ENCODE data around the gene GALR1. TPM values are rescaled to one million over a fixed set of nuclear protein-coding genes. Genes with fewer than 3 reads are reported as not detected.

Gene GALR1
- not detected in 5 replicates for total RNA-seq (2022; extraction: Qiagen RNA extraction)

DNA sequence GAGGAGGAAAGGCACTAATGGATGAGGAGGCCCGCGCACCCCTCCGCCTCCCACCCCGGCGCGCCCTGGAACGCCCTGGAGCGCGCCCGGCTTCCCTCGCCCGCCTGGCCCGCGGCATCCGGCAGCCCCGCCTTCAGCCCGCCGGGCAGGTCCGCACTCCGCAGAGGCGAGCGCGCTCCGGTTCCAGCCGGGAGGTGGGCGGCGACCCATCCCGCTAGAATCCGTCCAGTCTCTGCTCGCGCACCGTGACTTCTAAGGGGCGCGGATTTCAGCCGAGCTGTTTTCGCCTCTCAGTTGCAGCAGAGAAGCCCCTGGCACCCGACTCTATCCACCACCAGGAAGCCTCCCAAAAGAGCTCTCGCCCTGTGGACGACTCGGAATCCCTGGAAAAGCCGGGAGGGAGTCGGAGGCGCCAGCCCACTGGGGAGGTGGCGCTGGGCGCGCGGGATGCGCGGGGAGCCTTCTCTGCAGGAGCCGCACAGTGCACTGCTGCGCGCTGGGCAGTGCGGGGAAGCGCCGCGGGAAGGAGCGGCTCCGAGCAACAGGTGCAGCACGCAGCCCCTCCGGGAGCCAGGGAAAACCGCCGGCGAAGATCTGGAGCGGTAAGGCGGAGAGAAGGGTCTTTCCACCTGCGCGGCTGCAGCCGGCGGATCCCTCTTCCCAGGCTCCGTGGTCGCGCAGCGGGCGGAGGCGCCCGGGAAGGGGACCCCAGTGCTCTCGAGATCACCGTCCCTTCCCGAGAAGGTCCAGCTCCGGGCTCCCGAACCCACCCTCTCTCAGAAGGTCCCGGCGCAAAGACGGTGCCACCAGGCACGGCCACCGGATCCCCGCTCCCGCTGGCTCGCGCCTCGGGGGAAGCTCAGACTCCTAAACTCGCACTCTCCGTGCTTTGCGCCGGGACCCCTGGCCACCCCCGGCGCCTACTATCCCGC, at the start of gene GALR1:
GALR1 (plus strand) TSS at position 280 of the 932 bp plus-strand sequence. CDS start 701 bp downstream, outside the sequence.

Other genes starting within 250 kb of the GALR1 start
- 12.0 to 21.3 TPM (median 17.5 TPM) in 5 replicates for gene MBP, start 117.1 kb upstream of the GALR1 start, total RNA-seq (2022; extraction: Qiagen RNA extraction)

Measured in A549 treated with dexamethasone at 1 μM for 4 hours (cell line).